GM19397 (cell line): ENCODE data around the gene NOS1.
"Not testable (repeated sequence)": the region's sequence is repeated elsewhere in the genome, so short reads cannot be mapped to it uniquely, and the experiment has no call there.

ENCODE experiments used
- ATAC-seq: cut with Tn5 transposase; IDR thresholded peaks from one replicate; pipeline ENCODE4 v1.9.1; 2021; ENCODE audit warnings: mild to moderate bottlenecking, moderate library complexity; ENCODE audit not compliant: unreplicated experiment

Gene NOS1

DNA sequence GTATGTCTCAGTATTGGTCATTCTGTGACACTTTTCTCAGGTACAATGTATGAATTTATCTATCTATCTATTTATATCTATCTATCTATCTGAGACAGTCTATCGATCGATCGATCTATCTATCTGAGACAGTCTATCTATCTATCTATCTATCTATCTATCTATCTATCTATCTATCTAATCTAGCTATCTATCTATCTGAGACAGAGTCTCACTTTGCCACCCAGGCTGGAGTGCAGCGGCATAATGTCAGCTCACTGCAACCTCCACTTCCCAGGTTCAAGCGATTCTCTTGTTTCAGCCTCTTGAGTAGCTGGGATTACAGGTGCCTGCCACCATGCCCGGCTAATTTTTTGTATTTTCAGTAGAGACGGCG, 180.0 kb downstream of the NOS1 start:
- ATAC-seq: not testable (repeated sequence)

DNA sequence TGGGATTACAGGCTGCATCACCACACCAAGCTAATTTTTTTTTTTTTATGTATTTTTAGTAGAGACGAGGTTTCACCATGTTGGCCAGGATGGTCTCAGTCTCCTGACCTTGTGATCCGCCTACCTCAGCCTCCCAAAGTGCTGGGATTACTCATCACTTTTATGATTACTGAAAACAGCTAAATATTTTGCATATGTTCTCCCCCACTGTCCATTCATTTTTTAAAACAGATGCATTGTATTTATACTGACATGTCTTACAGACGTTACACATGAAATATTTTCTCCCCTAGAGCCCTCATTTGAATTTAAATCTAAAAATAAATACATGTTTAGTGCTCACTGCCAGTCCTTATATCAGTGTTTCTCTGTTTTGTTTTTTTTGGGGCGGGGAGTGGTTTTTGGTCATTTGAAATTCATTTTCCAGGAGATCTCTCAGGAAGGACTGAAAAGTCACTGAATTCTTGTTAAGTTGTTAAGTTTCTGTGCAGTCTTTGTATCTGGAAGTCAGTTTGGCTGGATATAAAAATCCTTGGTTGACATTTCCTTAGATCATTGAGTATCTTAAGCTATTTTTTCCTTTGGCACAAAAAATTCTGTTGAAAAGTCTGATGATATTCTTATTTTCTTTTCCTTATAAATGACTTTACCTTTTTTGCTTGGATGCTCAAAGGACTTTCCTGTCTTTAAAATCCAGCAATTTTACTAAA, 180.5 kb downstream of the NOS1 start:
- no peak for ATAC-seq

GRCh38 chr12:117178745-117179144, 182.7 kb downstream of the NOS1 start:
- ATAC-seq: no peak

- no peak for ATAC-seq
These were observed 183.1 kb downstream of the NOS1 start for GRCh38 chr12:117178301-117178700.

DNA sequence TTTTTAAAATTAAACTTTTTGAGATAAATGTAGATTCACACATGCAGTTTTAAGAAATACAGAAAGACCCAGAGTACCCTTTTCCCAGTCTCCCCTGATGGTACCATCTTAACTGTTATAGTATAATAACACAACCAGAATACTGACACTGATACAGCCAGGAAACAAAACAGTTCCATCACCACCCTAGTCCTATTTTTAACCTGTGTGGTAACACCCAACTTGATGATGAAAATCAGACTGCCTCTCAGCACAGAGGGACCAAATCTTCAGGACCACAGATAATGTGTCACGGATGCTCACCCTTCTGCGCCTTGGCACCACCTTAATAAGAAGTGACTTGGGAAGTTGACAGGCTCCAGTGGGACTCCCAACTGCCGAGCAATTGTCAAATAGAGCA, 189.3 kb downstream of the NOS1 start:
- no peak for ATAC-seq

GRCh38 chr12:117171499-117172162, 189.8 kb downstream of the NOS1 start:
- no peak for ATAC-seq

GRCh38 chr12:117169548-117169947, 191.9 kb downstream of the NOS1 start:
- no peak for ATAC-seq

- ATAC-seq: no peak
These were observed 192.4 kb downstream of the NOS1 start for GRCh38 chr12:117168976-117169375.

DNA sequence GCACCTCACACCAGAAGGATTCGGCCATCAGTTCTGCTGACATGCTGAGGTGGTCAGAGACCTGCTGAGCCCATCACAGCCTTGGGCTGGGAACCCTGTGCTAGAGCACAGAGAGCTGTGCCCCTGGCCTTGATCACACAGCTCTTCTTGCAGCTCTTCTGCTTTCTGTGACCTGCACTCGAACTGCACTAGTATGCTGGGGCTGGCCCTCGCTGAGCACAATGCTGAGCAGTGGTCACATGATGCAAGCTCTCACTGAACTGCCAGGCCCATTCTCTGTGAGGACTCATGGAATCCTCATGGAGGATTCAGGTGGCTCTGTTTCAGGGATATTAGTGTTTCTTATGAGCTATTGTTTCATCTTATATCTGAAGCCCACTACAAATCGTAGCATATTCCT, 193.7 kb downstream of the NOS1 start:
- ATAC-seq: no peak

- no peak for ATAC-seq
These were observed 195.3 kb downstream of the NOS1 start for GRCh38 chr12:117166107-117166506.

GRCh38 chr12:117165342-117165741, 196.1 kb downstream of the NOS1 start:
- no peak for ATAC-seq

- no peak for ATAC-seq
These were observed 198.8 kb downstream of the NOS1 start for GRCh38 chr12:117162633-117163032.

GRCh38 chr12:117162167-117162539, 199.3 kb downstream of the NOS1 start:
- ATAC-seq: no peak

DNA sequence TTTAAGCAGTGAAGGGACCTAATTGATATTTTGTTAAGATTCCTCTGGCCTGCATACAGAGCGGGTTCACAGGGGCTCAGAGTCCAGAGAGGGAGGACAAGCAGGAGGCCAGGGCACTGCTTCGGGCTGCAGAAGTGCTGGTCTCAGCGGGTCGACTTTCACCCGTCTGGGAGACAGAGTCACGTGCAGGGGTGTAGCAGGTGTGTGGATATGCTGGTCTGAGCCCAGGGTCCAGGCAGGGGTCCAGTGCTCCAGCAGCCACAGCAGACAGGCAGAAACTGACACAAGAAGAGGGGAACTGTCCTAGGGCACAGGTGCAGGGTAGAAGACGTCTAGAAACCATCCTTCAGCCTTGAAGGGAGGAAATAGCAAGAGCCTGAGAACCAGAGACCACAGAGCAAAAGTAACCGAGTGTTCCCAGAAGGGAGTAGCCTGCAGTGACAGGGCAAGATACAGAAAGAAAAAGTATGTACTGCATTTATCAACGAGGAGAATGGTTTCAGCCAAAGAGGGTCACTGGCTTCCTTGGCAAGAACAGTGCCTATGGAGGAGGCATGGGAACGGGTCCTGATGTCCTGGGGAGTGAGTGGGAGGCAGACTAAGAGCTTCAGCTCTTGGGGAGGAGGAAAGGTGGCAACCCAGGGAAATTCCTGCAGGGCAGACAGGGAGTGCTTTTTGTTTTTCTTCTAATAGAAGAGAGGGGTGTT, 199.8 kb downstream of the NOS1 start:
- no peak for ATAC-seq

GRCh38 chr12:117159674-117160073, 201.8 kb downstream of the NOS1 start:
- no peak for ATAC-seq

GRCh38 chr12:117158911-117159553, 202.4 kb downstream of the NOS1 start:
- no peak for ATAC-seq
